Omental fat pad (tissue), 4 donors: Measurements from ENCODE around the gene SKOR1. TPM values are rescaled to one million over a fixed set of nuclear protein-coding genes. Genes with fewer than 3 reads are reported as not detected.

Experiments
- ATAC-seq: fragments of 150-250 bp; one replicate; pipeline ENCODE4 v1.9.1; 2016; ENCODE audit warnings: mild to moderate bottlenecking, moderate library complexity; ENCODE audit not compliant: low FRiP score
- DNase-seq: peaks from one replicate; pipeline ENCODE4 v3.0.0-alpha.2; 2019; ENCODE audit warnings: low spot score
- CTCF ChIP-seq, 3 donors: fragments of 450-650 bp; IDR thresholded peaks; one replicate each; pipeline ENCODE4 v1.5.1; 2016 to 2017; ENCODE audit warnings: antibody characterized with exemption in 3 of 3, mild to moderate bottlenecking in 3 of 3, moderate library complexity in 2 of 3
- total RNA-seq, 4 donors: library from RNA; depleted of rRNA; stranded (reverse); fragments of >200 nt; gene quantifications; one replicate each; pipeline ENCODE4 v1.1.0, GENCODE V29; 2016

Gene SKOR1
- total RNA-seq, 4 donors from 2014 or later, result 0.19 to 1.1 (median 0.49) TPM

GRCh38 chr15:67827562-67828277 lies 2.4 kb downstream of the SKOR1 start:
- TF ChIP-seq CTCF (IDR thresholded peaks at IDR 0.05), result no peak
- DNase-seq (no peak), ATAC-seq (no peak)

- no peak for TF ChIP-seq CTCF (IDR thresholded peaks at IDR 0.05)
- DNase-seq (no peak), ATAC-seq (no peak)
Observed at GRCh38 chr15:67828278-67828968, 3.1 kb downstream of the SKOR1 start.

- TF ChIP-seq CTCF (IDR thresholded peaks at IDR 0.05), result no peak
- ATAC-seq (no peak), DNase-seq (no peak)
Observed at GRCh38 chr15:67828969-67829646, 3.8 kb downstream of the SKOR1 start.

GRCh38 chr15:67829647-67830504 lies 4.6 kb downstream of the SKOR1 start:
- TF ChIP-seq CTCF (IDR thresholded peaks at IDR 0.05), result no peak
- ATAC-seq, result no peak
- DNase-seq, result no peak

- ATAC-seq, result no peak
- no peak for TF ChIP-seq CTCF (IDR thresholded peaks at IDR 0.05)
- no peak for DNase-seq
Observed at GRCh38 chr15:67831363-67831762, 6.1 kb downstream of the SKOR1 start.

GRCh38 chr15:67832031-67832551 lies 6.8 kb downstream of the SKOR1 start:
- TF ChIP-seq CTCF (IDR thresholded peaks at IDR 0.05), result no peak
- ATAC-seq (no peak), DNase-seq (no peak)
